ENCODE data around the gene PDRG1.

The PDRG1 gene

GRCh38 chr20:31981784-31982183 lies 29.9 kb upstream of the PDRG1 start:
- Mint-ChIP-seq H3K27me3 (ENCODE audit: low read depth) (peaks cover 8% of the 10 kb centered on the region), H3K36me3 (ENCODE audit: low read depth) (no peaks in the 10 kb centered on the region), H3K4me3 (no peak overlapping the region), H3K9me3 (no peaks in the 10 kb centered on the region), H3K27ac (no peak overlapping the region), H3K4me1 (peaks cover 4% of the 10 kb centered on the region)
- TF ChIP-seq CTCF (IDR thresholded peaks at IDR 0.05; ENCODE audit: unreplicated experiment in 3 of 3), result no peak

DNA sequence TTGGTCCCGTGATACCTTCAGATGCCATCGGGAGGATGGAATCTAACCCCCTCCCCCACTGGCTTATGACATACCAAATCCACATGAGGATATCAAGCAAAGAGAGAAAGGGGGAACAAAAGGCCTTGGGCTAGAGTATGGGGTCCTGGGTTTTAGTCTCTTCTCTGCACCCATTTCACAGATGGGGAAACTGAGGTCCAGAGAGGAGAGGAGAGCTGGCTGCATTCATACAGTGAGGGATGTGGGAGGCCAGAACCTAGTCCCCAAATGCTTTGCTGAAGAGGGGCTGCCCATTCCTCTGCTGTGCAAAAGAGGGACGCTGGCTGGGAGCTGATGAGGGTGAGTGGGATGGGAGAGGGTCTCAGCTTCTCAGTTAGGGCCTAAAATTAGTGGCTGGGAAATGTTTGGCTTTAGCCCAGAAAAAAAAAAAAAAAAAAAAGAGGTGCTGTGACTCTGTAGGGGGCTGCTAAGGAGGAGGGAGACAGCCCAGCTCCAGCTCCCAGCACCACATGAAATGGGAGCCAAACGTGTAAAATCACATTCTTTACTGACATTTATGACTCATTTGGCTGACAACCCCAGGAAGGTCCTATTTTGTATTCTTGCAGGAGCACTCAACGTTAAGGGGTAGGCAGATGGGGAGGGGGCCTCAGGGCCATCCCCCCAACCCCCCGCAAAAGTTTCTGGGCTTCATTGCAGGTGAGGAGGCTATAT lies 28.0 kb upstream of the PDRG1 start:
- Mint-ChIP-seq H3K4me1 (peaks cover 4% of the 10 kb centered on the region), H3K4me3 (no peak overlapping the region), H3K27me3 (ENCODE audit: low read depth) (peaks cover 14% of the 10 kb centered on the region), H3K36me3 (ENCODE audit: low read depth) (no peaks in the 10 kb centered on the region), H3K27ac (no peak overlapping the region), H3K9me3 (no peaks in the 10 kb centered on the region)
- TF ChIP-seq CTCF (IDR thresholded peaks at IDR 0.05; ENCODE audit: unreplicated experiment in 3 of 3), result no peak

GRCh38 chr20:31977080-31977479 lies 25.2 kb upstream of the PDRG1 start:
- Mint-ChIP-seq H3K27ac (no peak overlapping the region), H3K27me3 (ENCODE audit: low read depth) (peaks cover 31% of the 10 kb centered on the region), H3K36me3 (ENCODE audit: low read depth) (no peaks in the 10 kb centered on the region), H3K4me1 (peaks cover 4% of the 10 kb centered on the region), H3K4me3 (no peak overlapping the region), H3K9me3 (no peaks in the 10 kb centered on the region)
- no peak for TF ChIP-seq CTCF (IDR thresholded peaks at IDR 0.05; ENCODE audit: unreplicated experiment in 3 of 3)

DNA sequence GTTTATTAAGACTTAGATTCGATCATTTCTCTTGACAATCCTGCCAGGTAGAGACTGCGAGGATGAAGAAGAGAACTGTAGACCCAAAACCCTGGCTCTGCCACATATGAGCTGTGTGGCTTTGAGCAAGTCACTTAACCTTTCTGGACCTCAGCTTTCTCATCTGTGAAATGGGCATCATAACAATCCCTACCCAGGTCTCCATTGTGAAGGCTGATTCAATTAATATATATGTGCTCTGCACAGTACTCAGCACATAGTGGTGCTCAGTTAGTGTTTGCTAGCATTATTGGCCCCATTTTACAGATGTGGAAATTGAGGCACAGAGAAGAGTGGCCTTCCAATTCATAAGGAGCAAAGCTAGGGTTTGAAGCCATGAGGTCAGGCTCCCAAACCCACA lies 24.0 kb upstream of the PDRG1 start:
- Mint-ChIP-seq H3K4me3 (no peak overlapping the region), H3K9me3 (no peaks in the 10 kb centered on the region), H3K27me3 (ENCODE audit: low read depth) (peaks cover 34% of the 10 kb centered on the region), H3K27ac (no peak overlapping the region), H3K36me3 (ENCODE audit: low read depth) (no peaks in the 10 kb centered on the region), H3K4me1 (peaks cover 4% of the 10 kb centered on the region)
- no peak for TF ChIP-seq CTCF (IDR thresholded peaks at IDR 0.05; ENCODE audit: unreplicated experiment in 3 of 3)

DNA sequence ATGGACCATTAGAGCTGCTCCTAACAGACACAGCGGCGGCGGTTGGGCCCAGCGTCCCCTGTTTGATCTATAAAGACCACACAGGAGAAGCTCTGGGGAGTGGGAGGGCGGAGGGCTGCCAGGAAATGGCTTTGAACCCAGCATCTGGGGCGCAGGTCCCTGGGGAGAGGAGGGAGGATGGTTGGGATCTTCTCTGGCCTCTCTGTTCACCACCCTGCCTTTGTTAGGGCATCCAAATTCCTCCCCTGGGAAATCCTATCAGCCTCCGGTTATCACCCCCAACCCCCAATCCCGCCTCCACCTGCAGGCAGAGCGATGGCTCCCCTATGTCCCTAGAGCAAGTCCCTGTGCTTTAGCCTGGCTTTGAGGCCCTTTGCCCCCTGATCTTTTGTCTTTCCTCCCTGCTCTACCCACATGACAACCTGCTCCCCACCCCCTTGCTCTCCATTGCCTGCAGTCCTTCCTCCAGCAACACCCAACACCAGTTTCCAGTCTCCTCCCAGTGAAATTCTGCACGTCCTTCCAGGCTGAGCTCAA lies 23.2 kb upstream of the PDRG1 start:
- TF ChIP-seq CTCF (IDR thresholded peaks at IDR 0.05; ENCODE audit: unreplicated experiment in 3 of 3), result no peak
- Mint-ChIP-seq H3K36me3 (ENCODE audit: low read depth) (no peaks in the 10 kb centered on the region), H3K4me3 (no peak overlapping the region), H3K27ac (no peak overlapping the region), H3K9me3 (no peaks in the 10 kb centered on the region), H3K4me1 (peaks cover 4% of the 10 kb centered on the region), H3K27me3 (ENCODE audit: low read depth) (peaks cover 43% of the 10 kb centered on the region)

- Mint-ChIP-seq H3K9me3 (no peaks in the 10 kb centered on the region), H3K4me3 (no peak overlapping the region), H3K27me3 (ENCODE audit: low read depth) (peaks cover 45% of the 10 kb centered on the region), H3K36me3 (ENCODE audit: low read depth) (no peaks in the 10 kb centered on the region), H3K27ac (no peak overlapping the region), H3K4me1 (peaks cover under 1% of the 10 kb centered on the region)
- no peak for TF ChIP-seq CTCF (IDR thresholded peaks at IDR 0.05; ENCODE audit: unreplicated experiment in 3 of 3)
These were observed 22.4 kb upstream of the PDRG1 start for GRCh38 chr20:31974296-31974695.
